HuH-7.5 (cell line): ENCODE results near the gene TRIO.

Source experiments
- DNase-seq: peaks from one replicate; pipeline ENCODE4 v3.0.0; 2011; ENCODE audit warnings: low spot score

The TRIO gene

GRCh38 chr5:14226554-14226953 is 83.4 kb downstream of the TRIO start:
- DNase-seq, result no peak

DNA sequence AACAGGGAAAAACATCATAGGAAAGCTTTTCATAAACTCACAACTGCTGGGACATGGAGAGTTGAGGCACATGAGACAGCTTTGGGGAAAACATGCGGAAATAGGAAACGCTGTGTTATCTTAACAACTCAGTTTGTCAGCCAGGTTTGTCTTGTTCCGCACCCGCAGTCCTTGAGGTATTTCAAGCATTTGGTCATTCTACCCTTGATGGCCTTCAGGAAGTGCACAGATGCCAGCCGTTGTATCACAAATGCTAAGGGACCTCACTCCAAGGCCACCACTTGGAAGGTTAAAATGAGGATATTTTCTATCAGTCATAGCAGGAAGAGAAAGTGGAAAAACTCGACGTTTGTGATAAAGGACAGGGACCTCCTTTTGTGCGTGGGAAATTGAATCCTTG is 83.8 kb downstream of the TRIO start:
- DNase-seq, result no peak

DNA sequence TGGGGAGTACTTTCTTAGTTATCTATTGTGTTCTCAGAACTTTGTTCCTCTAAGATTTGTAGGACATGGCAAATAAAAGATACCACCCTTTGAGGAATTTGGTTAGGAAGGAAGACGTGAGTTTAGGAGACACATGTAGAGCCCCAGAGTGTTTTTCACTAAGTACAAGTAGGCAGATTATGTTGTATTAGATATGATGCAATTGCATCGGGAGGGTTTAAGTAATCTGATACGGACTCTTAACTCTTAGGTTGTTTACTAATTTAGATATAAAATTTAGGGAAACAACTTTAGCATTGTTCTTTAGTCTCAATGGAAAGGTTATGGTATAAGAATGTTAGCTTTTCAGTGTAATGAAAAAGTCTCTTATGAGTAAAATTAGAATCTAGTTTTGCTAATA is 84.4 kb downstream of the TRIO start:
- DNase-seq, result no peak

- no peak for DNase-seq
Measured at GRCh38 chr5:14228219-14228618, 85.1 kb downstream of the TRIO start.

DNA sequence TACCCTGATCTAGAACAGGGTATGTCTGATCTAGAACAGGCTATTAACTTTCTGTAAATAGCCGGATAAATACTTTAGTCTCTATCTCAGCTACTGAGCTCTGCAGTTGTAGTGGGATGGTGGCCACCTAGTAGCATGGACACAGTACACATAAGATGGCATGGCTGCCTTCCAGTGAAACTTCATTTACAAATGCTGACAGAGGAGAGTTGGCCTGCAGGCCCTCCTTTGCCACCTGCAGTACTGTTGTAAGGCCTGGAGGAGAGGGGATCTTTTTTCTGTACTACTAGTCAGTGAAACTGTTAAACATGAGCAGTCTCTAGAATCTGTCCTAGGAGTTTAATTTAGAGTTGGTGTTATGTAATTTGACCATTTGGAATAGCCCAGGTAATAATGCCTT is 86.0 kb downstream of the TRIO start:
- no peak for DNase-seq

DNA sequence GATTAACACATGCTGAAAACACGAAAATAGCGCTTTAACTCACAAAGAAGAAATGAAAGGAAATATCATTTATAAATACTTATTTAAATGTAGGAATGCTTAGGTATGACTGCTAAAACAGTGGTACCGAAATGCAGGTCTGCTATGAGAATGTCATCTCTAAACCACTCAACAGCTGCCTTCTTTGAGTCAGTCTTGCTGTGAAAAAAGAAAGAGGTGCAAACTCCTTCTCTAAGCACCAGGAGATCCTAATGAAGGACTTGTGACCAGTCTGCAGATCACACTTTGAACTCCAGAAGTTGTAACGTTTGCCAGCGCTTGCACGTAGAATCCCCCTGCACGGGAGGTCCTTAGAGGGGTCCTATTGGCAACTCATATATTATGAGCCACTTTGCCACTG is 86.6 kb downstream of the TRIO start:
- DNase-seq, result no peak

DNA sequence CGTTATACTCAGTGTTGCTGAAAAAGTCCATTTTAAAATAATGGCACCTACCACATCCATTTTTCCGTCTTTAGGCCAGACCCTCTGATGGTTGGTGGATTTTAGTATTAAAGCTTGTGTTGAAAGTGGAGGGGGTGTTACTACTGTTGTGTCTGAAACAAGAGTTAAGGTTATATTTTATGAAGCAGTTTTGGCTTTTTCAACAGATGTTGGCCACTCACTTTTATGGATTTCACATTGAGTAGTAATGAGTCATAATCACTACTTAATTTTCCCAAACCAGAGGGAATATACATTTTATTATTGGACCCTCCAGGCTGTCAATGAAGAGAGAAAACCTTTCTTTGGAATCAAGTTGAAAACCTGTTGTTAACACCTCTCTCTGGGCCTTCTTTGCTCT is 88.0 kb downstream of the TRIO start:
- no peak for DNase-seq

- DNase-seq, result no peak
Measured at GRCh38 chr5:14231890-14232289, 88.7 kb downstream of the TRIO start.

DNA sequence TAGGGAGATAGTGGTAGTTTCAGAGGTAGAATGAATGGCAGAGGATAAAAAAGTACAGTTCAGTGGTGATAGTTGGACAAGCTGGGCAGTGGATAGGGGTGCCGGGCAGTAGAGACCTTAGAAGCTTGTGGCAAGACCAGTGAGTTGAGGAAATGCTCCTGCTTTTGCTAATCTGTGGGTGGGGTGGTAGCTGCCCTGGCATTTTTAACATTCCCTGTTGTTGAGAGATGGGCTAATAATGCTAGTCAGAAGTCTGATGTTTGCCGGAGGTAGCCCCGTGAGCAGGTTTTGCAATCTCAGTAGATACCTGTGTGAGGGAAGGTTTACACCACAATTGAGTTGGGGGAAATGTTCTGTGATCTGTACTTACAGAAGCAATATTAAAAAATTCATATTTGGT is 91.1 kb downstream of the TRIO start:
- DNase-seq, result no peak

DNA sequence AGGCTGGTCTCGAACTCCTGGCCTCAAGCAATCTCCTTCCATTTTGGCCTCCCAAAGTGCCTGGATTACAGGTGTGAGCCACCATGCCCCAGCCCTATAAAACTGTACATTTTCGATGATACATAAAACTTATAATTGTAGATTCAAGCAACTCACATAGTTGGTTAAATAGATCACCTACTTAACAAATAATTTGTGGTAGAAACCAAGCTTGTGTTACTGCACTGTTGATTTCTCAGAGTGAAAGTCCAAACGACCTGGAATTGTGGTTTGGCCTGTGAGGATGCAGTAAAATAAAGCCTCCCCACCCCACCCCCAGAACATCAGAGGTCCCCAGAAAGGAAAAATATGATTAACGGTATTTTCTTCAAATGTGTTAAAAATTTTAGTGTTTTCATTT is 92.7 kb downstream of the TRIO start:
- no peak for DNase-seq

GRCh38 chr5:14236757-14237156 is 93.6 kb downstream of the TRIO start:
- no peak for DNase-seq

DNA sequence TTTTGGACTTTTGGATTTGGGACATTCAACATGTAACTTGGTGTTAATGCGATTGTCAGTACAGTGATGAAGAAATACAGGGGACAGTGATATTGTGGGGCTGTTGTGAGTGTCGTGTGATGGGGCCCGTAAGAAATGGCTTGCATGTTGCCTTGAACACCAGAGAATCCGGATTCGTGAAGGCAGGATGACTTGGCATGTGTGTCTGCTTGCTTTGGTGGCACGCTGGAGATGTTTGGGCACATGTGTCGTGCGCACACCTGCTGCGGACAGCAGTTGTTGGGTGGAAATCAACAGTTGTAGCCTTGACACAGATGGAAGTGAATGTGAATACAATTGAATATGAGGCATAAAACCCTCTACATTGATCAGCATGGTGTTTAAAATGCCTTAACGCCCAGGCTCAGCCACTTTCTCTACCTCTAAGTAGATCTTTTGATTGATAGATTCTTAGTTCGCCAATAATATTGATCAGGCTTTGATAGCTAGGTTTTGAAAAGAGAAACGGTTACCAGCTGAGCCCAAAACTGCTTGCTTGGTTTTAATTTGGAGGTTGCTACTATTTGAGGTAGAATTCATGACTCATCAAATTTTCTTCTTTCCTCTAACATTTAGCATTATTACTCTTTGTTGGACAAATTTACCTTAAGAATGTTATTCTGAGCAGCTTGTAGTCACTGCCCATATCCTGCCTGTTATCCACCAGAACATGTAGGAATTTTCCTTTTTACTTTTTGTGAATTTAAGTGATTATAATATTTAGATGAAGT is 94.4 kb downstream of the TRIO start:
- no peak for DNase-seq

DNA sequence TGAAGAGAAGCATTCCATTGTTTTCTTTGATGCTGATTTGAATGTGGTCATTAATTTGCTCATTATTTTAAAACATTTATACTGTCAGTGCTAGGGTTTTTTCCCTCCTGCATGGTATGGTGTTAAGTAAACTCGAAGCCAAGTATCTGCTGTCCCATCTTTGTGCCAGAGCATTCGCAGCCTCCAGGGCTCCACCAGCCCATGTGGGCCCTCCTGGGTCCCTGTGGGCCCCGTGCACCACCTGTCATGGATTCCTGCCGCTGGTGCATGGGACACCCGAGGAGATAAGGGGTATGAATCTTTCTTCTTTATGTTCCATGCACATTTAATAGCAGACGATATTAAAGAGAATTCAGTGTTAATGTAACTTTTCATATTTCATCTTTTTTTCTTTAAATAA is 95.1 kb downstream of the TRIO start:
- DNase-seq, result no peak

DNA sequence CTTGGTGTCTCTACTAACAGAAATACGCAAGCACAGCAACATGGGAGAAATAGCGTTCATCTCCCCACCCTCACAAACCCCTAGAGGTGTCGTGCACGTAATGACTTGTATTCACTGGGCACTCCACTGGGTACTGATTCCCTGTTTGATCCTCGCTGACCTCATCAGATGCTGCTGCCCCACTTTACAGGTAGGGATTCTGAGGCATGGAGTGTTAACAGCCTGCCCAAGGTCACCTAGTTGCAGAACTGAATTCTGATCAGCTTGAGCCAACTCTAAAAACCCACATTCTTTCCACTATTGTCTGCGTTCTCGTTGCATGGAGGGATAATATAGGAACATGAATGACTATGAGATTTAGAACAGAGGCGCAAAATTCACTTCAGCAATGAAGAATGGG is 96.3 kb downstream of the TRIO start:
- DNase-seq, result no peak

GRCh38 chr5:14239951-14240350 is 96.8 kb downstream of the TRIO start:
- no peak for DNase-seq

DNA sequence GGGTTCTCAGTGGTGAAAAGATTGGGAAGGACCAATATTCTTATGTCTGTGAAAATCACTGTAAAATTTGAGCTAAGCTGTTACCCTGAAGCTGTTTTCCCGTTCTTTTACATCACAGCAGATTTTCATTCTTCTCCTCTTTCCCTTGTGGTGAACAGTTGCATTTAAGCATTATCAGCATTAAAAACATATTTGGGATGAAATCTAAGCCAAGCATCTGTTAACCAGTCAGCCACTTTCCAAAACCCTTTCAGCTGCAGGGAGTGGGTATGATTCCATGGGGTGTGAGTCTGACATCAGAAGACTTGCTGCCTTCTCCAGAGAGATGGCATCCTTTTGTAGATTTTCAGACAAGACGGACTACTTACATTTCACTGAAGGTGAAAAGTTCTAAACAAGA is 97.2 kb downstream of the TRIO start:
- DNase-seq, result no peak

DNA sequence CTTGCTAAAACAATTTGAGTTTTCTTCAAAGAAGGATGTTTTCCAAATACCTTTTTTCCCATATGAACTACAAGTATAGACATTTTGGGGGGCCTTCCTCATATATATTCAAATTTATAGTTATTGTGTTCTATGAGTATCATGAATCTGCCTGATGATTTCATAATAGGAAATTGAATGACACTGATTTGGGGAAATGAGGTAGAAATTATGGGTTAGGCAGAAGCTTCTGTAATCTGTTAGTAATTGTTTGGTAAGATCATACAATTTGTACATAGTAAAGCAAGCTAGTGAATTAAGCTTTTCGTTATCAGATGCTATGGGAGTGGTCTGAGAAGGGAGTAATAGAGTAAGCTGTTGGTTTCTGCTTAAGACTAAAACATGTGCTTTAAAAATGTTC is 98.0 kb downstream of the TRIO start:
- no peak for DNase-seq

- DNase-seq, result no peak
Measured at GRCh38 chr5:14242447-14242846, 99.3 kb downstream of the TRIO start.

DNA sequence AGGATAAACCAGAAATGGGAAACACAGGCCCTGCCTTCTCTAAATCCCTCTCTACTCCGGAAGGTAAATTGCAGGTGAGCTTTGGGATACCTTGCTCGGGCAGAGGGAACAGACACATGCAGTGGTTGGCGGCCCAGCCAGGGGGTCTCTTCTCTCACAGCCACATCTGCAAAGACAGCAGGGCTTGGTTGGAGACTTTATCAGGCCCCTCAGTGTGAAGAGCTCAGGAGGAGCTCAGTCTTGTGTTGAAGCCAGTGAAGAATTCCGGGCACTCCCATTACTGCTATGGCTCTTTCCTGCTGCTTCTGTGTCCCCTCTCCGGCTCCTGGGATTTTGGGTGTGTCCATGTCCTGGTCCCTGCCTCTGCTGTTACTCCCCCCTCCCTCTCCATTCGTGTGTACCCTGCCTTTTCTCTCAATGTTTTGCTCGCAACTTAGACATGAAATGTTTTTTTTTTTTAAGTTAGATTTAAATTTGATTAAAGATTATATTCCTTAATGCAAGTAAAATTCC is 99.8 kb downstream of the TRIO start:
- DNase-seq, result no peak

DNA sequence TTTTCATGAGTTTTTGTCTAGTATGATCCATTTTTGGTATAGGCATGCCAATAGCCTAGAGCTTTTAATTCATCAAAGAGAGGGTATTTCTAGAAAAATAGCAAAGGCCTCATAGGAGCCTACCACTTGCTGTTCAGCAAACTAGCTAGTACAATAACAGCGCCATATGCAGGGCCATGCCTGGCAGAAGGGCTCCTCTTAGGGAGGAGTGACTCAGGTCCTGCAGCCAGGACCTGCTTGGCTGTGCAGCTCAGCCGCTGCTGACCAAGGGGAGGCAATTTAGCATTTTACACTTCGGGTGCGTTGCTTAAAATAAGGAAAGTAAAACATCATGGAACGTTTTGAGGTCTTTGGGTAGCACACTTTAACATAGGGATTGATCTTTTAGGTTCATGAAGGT is 100.6 kb downstream of the TRIO start:
- no peak for DNase-seq

DNA sequence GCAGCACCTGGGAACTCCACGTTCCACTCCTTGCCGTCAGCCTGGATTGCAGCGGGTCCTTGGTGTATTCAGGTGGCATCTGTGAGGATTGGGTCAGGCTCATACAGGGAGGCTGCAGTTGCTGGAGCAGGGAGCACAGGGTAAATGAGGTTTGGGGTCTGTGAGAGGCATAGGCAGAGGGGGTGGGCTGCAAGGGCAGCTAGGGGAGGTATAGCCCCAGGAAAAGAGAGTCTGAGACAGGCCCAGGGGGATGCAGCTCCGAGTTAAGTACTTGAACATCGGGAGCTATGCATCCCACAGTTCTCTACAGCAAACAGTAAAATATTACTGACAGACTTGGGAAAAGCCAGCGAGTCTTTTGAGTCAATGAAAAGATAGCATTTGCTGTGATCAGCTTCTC is 101.6 kb downstream of the TRIO start:
- DNase-seq, result no peak

DNA sequence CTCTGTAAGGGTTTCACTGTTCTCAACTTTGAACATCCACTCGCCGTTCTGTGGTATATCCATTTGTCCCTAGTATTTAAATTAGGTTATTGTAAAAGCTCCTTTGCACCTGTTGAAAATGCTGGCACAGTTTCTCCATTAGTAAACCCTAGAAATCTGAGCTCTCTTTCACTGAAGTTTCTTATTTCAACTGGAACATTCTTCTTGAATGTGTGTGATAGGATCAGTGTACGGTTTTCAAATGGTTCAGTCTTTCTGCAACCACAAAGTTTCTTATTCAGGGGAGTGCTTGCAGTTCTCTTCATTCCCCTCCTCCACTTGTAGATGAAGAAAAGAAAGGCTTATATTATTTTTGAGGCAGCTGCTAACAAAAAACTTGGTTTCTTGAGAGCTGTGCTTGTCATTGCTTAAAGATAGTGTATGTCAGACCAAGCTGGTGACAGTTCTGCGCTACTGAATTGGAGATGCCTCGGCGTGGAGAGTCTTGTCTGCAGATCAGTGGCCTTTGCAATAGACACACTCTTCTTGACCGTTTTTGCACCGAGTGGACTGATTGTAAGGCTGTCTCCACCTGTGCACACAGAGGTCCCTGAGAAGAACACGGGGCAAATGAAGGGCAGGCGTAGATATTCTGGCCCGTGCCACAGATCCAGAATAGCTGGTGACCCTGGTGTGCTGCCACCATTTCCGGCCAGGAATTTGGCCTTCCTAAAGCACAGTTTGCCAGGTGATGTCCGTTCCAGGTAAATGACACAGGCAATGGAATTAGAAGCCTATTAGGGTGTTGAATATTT is 102.2 kb downstream of the TRIO start:
- DNase-seq, result no peak

- no peak for DNase-seq
Measured at GRCh38 chr5:14246350-14247053, 103.4 kb downstream of the TRIO start.
